ENCODE measurements around the gene RAB11B. TPM values are rescaled to one million over a fixed set of nuclear protein-coding genes. Genes with fewer than 3 reads are reported as not detected.

RAB11B gene
- total and polyA plus RNA-seq, 2 donors (not counting 1 experiment from before 2014, with no cell fraction given), result 27.8 to 46.2 TPM

GRCh38 chr19:8452446-8453123 lies 62.4 kb downstream of the RAB11B start:
- H3K9ac ChIP-seq (ENCODE audit: insufficient read depth, low read length), result no peak overlapping the region
- peaks cover 14% of the 10 kb centered on the region for H3K4me1 ChIP-seq (ENCODE audit: control insufficient read depth, extremely low read depth, insufficient read depth, low read length)
- H2AFZ ChIP-seq (ENCODE audit: low read length), result no peak overlapping the region
- no peak overlapping the region for H3K4me3 ChIP-seq (replicated peaks in 1 of 4; ENCODE audit: control extremely low read depth in 1 of 4, insufficient read depth in 1 of 4, low read depth in 3 of 4, low read length in 4 of 4)
- H3K4me2 ChIP-seq (ENCODE audit: extremely low read depth, insufficient read depth, low read length), result no peak overlapping the region
- peaks cover 2% of the 10 kb centered on the region for H3K36me3 ChIP-seq (ENCODE audit: control insufficient read depth, insufficient read depth, low read length)
- H3K27ac ChIP-seq (ENCODE audit: insufficient read depth, low read length), result no peak overlapping the region
- H3K79me2 ChIP-seq (ENCODE audit: control insufficient read depth, insufficient read depth, low read length), result peaks cover 96% of the 10 kb centered on the region
- TF ChIP-seq, protein P1, sequence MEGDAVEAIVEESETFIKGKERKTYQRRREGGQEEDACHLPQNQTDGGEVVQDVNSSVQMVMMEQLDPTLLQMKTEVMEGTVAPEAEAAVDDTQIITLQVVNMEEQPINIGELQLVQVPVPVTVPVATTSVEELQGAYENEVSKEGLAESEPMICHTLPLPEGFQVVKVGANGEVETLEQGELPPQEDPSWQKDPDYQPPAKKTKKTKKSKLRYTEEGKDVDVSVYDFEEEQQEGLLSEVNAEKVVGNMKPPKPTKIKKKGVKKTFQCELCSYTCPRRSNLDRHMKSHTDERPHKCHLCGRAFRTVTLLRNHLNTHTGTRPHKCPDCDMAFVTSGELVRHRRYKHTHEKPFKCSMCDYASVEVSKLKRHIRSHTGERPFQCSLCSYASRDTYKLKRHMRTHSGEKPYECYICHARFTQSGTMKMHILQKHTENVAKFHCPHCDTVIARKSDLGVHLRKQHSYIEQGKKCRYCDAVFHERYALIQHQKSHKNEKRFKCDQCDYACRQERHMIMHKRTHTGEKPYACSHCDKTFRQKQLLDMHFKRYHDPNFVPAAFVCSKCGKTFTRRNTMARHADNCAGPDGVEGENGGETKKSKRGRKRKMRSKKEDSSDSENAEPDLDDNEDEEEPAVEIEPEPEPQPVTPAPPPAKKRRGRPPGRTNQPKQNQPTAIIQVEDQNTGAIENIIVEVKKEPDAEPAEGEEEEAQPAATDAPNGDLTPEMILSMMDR (conservative IDR thresholded peaks at IDR 0.05 in 1 of 2, IDR thresholded peaks at IDR 0.05 in 1 of 2; ENCODE audit: low read depth in 1 of 2, low read length in 2 of 2), result no peak
- H4K20me1 ChIP-seq (ENCODE audit: control insufficient read depth, extremely low read depth, insufficient read depth, low read length), result peaks cover 4% of the 10 kb centered on the region
- no peaks in the 10 kb centered on the region for H3K9me3 ChIP-seq (ENCODE audit: control insufficient read depth, insufficient read depth, low read depth, low read length)
- no peak for DNase-seq (ENCODE audit: low read depth in 2 of 2)
- H3K27me3 ChIP-seq (ENCODE audit: control insufficient read depth, insufficient read depth, low read length), result no peaks in the 10 kb centered on the region

DNA sequence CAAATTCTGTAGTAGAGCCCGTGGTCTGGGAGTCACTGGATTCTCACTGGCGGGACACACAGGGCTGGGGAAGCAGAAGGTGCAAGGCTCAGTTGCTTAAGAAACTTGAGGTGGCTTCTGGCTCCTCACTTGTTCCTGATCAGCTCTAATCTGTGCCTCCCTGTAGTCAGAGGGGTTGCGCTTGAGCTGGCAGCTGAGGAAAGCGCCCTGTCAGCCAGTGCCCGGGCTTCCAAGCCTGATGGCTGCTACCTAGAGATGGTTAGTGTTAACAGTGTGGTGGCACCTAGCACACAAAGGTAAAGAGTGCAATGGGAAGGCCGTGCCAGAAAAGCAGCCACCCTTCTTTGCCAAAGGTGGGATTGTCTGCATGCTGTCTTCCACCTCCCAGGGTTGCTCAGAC lies 63.5 kb downstream of the RAB11B start:
- no peak for DNase-seq (ENCODE audit: low read depth in 2 of 2)
- Histone ChIP-seq H3K36me3 (ENCODE audit: control insufficient read depth, insufficient read depth, low read length) (peaks cover 2% of the 10 kb centered on the region), H3K9ac (ENCODE audit: insufficient read depth, low read length) (no peak overlapping the region), H3K4me1 (ENCODE audit: control insufficient read depth, extremely low read depth, insufficient read depth, low read length) (peaks cover 21% of the 10 kb centered on the region), H3K9me3 (ENCODE audit: control insufficient read depth, insufficient read depth, low read depth, low read length) (no peaks in the 10 kb centered on the region), H3K27me3 (ENCODE audit: control insufficient read depth, insufficient read depth, low read length) (no peaks in the 10 kb centered on the region), H3K4me2 (ENCODE audit: extremely low read depth, insufficient read depth, low read length) (no peak overlapping the region), H3K79me2 (ENCODE audit: control insufficient read depth, insufficient read depth, low read length) (peaks cover 97% of the 10 kb centered on the region), H2AFZ (ENCODE audit: low read length) (no peak overlapping the region), H3K27ac (ENCODE audit: insufficient read depth, low read length) (no peak overlapping the region), H3K4me3 (replicated peaks in 1 of 4; ENCODE audit: control extremely low read depth in 1 of 4, insufficient read depth in 1 of 4, low read depth in 3 of 4, low read length in 4 of 4) (no peak overlapping the region), H4K20me1 (ENCODE audit: control insufficient read depth, extremely low read depth, insufficient read depth, low read length) (peaks cover 4% of the 10 kb centered on the region)
- no peak for TF ChIP-seq EZH2 (IDR thresholded peaks at IDR 0.05; ENCODE audit: low read length, missing control alignments)
- TF ChIP-seq, protein P1 (conservative IDR thresholded peaks at IDR 0.05 in 1 of 2, IDR thresholded peaks at IDR 0.05 in 1 of 2; ENCODE audit: low read depth in 1 of 2, low read length in 2 of 2), result no peak

Other genes starting within 250 kb of the RAB11B start
- under 0.01 TPM in 1 of 2 replicates, not detected in the other for gene FBN3, start 240.8 kb upstream of the RAB11B start, total RNA-seq
- gene FBN3, start 240.8 kb upstream of the RAB11B start, polyA plus RNA-seq, result not detected in 2 replicates
- 17.0 and 27.0 TPM in 2 replicates for gene CERS4, start 181.0 kb upstream of the RAB11B start, total RNA-seq
- 0.74 and 1.5 TPM in 2 replicates for gene CERS4, start 181.0 kb upstream of the RAB11B start, polyA plus RNA-seq
- gene CD320, start 82.0 kb upstream of the RAB11B start, total RNA-seq, result 9.8 and 22.6 TPM in 2 replicates
- gene CD320, start 82.0 kb upstream of the RAB11B start, polyA plus RNA-seq, result 13.9 and 29.1 TPM in 2 replicates
- gene NDUFA7, start 69.0 kb upstream of the RAB11B start, total RNA-seq, result 19.3 and 33.7 TPM in 2 replicates
- 20.9 and 25.5 TPM in 2 replicates for gene NDUFA7, start 69.0 kb upstream of the RAB11B start, polyA plus RNA-seq
- 216 and 254 TPM in 2 replicates for gene RPS28, start 68.9 kb upstream of the RAB11B start, total RNA-seq
- 286 and 331 TPM in 2 replicates for gene RPS28, start 68.9 kb upstream of the RAB11B start, polyA plus RNA-seq
- gene KANK3, start 47.1 kb upstream of the RAB11B start, total RNA-seq, result 0.17 and 0.26 TPM in 2 replicates
- 0.23 TPM in 1 of 2 replicates, not detected in the other for gene KANK3, start 47.1 kb upstream of the RAB11B start, polyA plus RNA-seq
- 1.7 and 6.7 TPM in 2 replicates for gene ANGPTL4, start 26.2 kb upstream of the RAB11B start, total RNA-seq
- 6.0 and 6.6 TPM in 2 replicates for gene ANGPTL4, start 26.2 kb upstream of the RAB11B start, polyA plus RNA-seq
- gene MARCHF2, start 22.9 kb downstream of the RAB11B start, total RNA-seq, result 57.5 and 90.8 TPM in 2 replicates
- gene MARCHF2, start 22.9 kb downstream of the RAB11B start, polyA plus RNA-seq, result 16.8 and 19.4 TPM in 2 replicates
- 36.2 and 51.5 TPM in 2 replicates for gene HNRNPM, start 54.6 kb downstream of the RAB11B start, total RNA-seq
- gene HNRNPM, start 54.6 kb downstream of the RAB11B start, polyA plus RNA-seq, result 104 and 136 TPM in 2 replicates
- gene PRAM1, start 112.3 kb downstream of the RAB11B start, total RNA-seq, result not detected in 2 replicates
- gene PRAM1, start 112.3 kb downstream of the RAB11B start, polyA plus RNA-seq, result not detected in 2 replicates
- 2.8 and 4.0 TPM in 2 replicates for gene ZNF414, start 123.8 kb downstream of the RAB11B start, total RNA-seq
- 2.9 and 3.4 TPM in 2 replicates for gene ZNF414, start 123.8 kb downstream of the RAB11B start, polyA plus RNA-seq
- under 0.01 and 0.17 TPM in 2 replicates for gene MYO1F, start 187.1 kb downstream of the RAB11B start, total RNA-seq
- gene MYO1F, start 187.1 kb downstream of the RAB11B start, polyA plus RNA-seq, result 0.03 and 0.08 TPM in 2 replicates
- 11.2 and 13.1 TPM in 2 replicates for gene ADAMTS10, start 220.4 kb downstream of the RAB11B start, total RNA-seq
- 0.81 and 2.0 TPM in 2 replicates for gene ADAMTS10, start 220.4 kb downstream of the RAB11B start, polyA plus RNA-seq
- not detected in 2 replicates for gene NFILZ, start 240.3 kb downstream of the RAB11B start, total RNA-seq
- not detected in 2 replicates for gene NFILZ, start 240.3 kb downstream of the RAB11B start, polyA plus RNA-seq

Data from fibroblast of lung (primary cell).